Activated naive CD8-positive, alpha-beta T cell (primary cell): ENCODE measurements around the gene RSPH6A.
"Not testable (repeated sequence)": the region's sequence is repeated elsewhere in the genome, so short reads cannot be mapped to it uniquely, and the experiment has no call there.

Source experiments
- H3K27ac Mint-ChIP-seq: one replicate; pipeline ENCODE4 v1.8.0; 2021; ENCODE audit warnings: mixed read lengths
- H3K27me3 Mint-ChIP-seq: one replicate; pipeline ENCODE4 v1.8.0; 2021; ENCODE audit warnings: mixed read lengths
- H3K36me3 Mint-ChIP-seq: one replicate; pipeline ENCODE4 v1.8.0; 2021; ENCODE audit warnings: mixed read lengths
- H3K4me1 Mint-ChIP-seq: one replicate; pipeline ENCODE4 v1.8.0; 2021; ENCODE audit warnings: low read depth, mixed read lengths
- H3K4me3 Mint-ChIP-seq: one replicate; pipeline ENCODE4 v1.8.0; 2021; ENCODE audit warnings: mild to moderate bottlenecking, mixed read lengths
- H3K9me3 Mint-ChIP-seq: one replicate; pipeline ENCODE4 v1.8.0; 2021; ENCODE audit warnings: low read depth, mixed read lengths

Gene RSPH6A

DNA sequence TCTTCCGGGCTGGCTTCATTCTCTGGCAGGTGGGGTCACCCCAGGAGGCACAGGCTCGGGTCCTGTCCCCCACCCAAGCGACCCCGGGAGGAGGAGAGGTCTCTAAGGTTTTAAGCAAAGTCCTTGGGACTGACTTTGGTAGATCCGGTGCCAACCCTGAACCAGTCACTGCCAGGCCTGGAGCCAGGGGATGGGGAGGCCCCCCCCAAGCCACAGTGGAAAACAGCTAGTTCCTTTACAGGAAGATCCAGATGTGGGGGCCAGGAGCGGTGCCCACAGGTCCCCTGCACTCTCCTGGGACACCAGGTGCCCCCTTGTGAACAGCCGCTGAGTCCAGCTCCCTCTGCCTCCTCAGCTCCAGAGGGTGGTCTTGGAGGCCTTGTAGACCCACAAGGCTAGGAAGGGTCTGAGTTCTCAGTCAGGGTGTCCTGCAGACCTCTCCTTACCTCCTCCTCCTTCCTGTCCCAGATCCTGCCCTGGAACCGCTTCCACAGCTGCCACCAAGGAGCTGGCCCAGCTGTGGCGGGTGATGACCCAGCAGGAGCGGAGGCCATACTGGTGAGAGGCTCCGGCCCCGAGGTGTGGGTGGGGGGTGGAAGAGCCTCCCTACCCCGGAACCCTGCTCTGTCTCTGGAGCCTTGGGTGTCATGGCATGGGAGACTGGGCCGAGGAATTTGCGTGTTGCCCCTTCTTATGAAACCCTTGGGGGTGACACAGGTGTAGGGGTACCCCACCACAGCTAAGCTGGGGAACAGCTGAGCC, 52.1 kb downstream of the RSPH6A start:
- Mint-ChIP-seq H3K4me1 (peaks cover under 1% of the 10 kb centered on the region), H3K36me3 (no peaks in the 10 kb centered on the region), H3K9me3 (no peaks in the 10 kb centered on the region), H3K4me3 (no peak overlapping the region), H3K27me3 (peaks cover 2% of the 10 kb centered on the region), H3K27ac (no peak overlapping the region)

GRCh38 chr19:45761714-45762113, 53.4 kb downstream of the RSPH6A start:
- Mint-ChIP-seq H3K27ac (no peak overlapping the region), H3K4me3 (no peak overlapping the region), H3K9me3 (no peaks in the 10 kb centered on the region), H3K27me3 (peaks cover 2% of the 10 kb centered on the region), H3K4me1 (no peaks in the 10 kb centered on the region), H3K36me3 (no peaks in the 10 kb centered on the region)

- Mint-ChIP-seq H3K27ac (no peak overlapping the region), H3K9me3 (no peaks in the 10 kb centered on the region), H3K36me3 (no peaks in the 10 kb centered on the region), H3K4me1 (no peaks in the 10 kb centered on the region), H3K4me3 (no peak overlapping the region), H3K27me3 (no peaks in the 10 kb centered on the region)
Observed at GRCh38 chr19:45758921-45759320, 56.2 kb downstream of the RSPH6A start.

- H3K27ac Mint-ChIP-seq, result no peak overlapping the region
- no peaks in the 10 kb centered on the region for H3K9me3 Mint-ChIP-seq
- no peaks in the 10 kb centered on the region for H3K27me3 Mint-ChIP-seq
- H3K4me1 Mint-ChIP-seq, result no peaks in the 10 kb centered on the region
- H3K36me3 Mint-ChIP-seq, result no peaks in the 10 kb centered on the region
- no peak overlapping the region for H3K4me3 Mint-ChIP-seq
Observed at GRCh38 chr19:45757695-45758094, 57.4 kb downstream of the RSPH6A start.

- Mint-ChIP-seq H3K9me3 (no peaks in the 10 kb centered on the region), H3K27me3 (no peaks in the 10 kb centered on the region), H3K4me1 (no peaks in the 10 kb centered on the region), H3K4me3 (no peak overlapping the region), H3K27ac (no peak overlapping the region), H3K36me3 (no peaks in the 10 kb centered on the region)
Observed at GRCh38 chr19:45754323-45754722, 60.8 kb downstream of the RSPH6A start.

- Mint-ChIP-seq H3K4me1 (no peaks in the 10 kb centered on the region), H3K36me3 (no peaks in the 10 kb centered on the region), H3K4me3 (no peak overlapping the region), H3K9me3 (no peaks in the 10 kb centered on the region), H3K27ac (no peak overlapping the region), H3K27me3 (no peaks in the 10 kb centered on the region)
Observed at GRCh38 chr19:45753548-45753947, 61.6 kb downstream of the RSPH6A start.

GRCh38 chr19:45752639-45753038, 62.5 kb downstream of the RSPH6A start:
- Mint-ChIP-seq H3K27me3 (no peaks in the 10 kb centered on the region), H3K4me1 (no peaks in the 10 kb centered on the region), H3K36me3 (no peaks in the 10 kb centered on the region), H3K4me3 (no peak overlapping the region), H3K9me3 (no peaks in the 10 kb centered on the region), H3K27ac (no peak overlapping the region)

- H3K27me3 Mint-ChIP-seq, H3K27ac Mint-ChIP-seq: not testable (repeated sequence)
Observed at GRCh38 chr19:45751483-45751882, 63.6 kb downstream of the RSPH6A start.

GRCh38 chr19:45747513-45747912, 67.6 kb downstream of the RSPH6A start:
- Mint-ChIP-seq H3K27ac (no peak overlapping the region), H3K4me3 (no peak overlapping the region), H3K27me3 (peaks cover 1% of the 10 kb centered on the region), H3K36me3 (no peaks in the 10 kb centered on the region), H3K4me1 (no peaks in the 10 kb centered on the region), H3K9me3 (no peaks in the 10 kb centered on the region)

More at GRCh38 chr19:45751483-45751882, 63.6 kb downstream of the RSPH6A start:
- not testable (repeated sequence) for H3K9me3 Mint-ChIP-seq, H3K4me1 Mint-ChIP-seq, H3K36me3 Mint-ChIP-seq, H3K4me3 Mint-ChIP-seq

- no peaks in the 10 kb centered on the region for H3K36me3 Mint-ChIP-seq
- H3K4me1 Mint-ChIP-seq, result no peaks in the 10 kb centered on the region
- H3K27ac Mint-ChIP-seq, result no peak overlapping the region
- H3K9me3 Mint-ChIP-seq, result no peaks in the 10 kb centered on the region
- no peak overlapping the region for H3K4me3 Mint-ChIP-seq
- H3K27me3 Mint-ChIP-seq, result peaks cover 1% of the 10 kb centered on the region
Observed at GRCh38 chr19:45746866-45747265, 68.2 kb downstream of the RSPH6A start.
